GM12878 (cell line): Measurements from ENCODE around the gene CDX1. TPM values are rescaled to one million over a fixed set of nuclear protein-coding genes. Genes with fewer than 3 reads are reported as not detected.

ENCODE experiments used
- ATAC-seq: fragments of 200-7000 bp; cut with Tn5 transposase; 3 replicates; pipeline ENCODE4 v1.9.1; 2020; ENCODE audit warnings: mild to moderate bottlenecking, moderate library complexity
- BruUV-seq: library from RNA; stranded (reverse); fragments of 400-500 nt; replicated peaks from 2 replicates; lab custom pipeline; 2021; lab: Mats Ljungman, UMichigan
- CTCF ChIA-PET: fragments of 300-600 bp; sonication (Branson Sonifier 250); formaldehyde crosslinking; extraction: SDS; loops from one replicate; lab custom pipeline; 2021; ENCODE audit warnings: inconsistent platforms; lab: Yijun Ruan, JAX
- POLR2A ChIA-PET: fragments of 350-600 bp; formaldehyde crosslinking; extraction: SDS; loops from one replicate; lab custom pipeline; 2021; ENCODE audit warnings: inconsistent platforms; lab: Charles Lee
- RAD21 ChIA-PET: fragments of 300-600 bp; sonication (Branson Sonifier 250); formaldehyde crosslinking; loops from one replicate; lab custom pipeline; 2023; ENCODE audit warnings: antibody characterized with exemption; ENCODE audit not compliant: unreplicated experiment; lab: Charles Lee
- SMC1A ChIA-PET: fragments of 300-600 bp; sonication (Branson Sonifier 250); formaldehyde crosslinking; loops from one replicate; lab custom pipeline; 2023; ENCODE audit not compliant: unreplicated experiment, uncharacterized antibody; lab: Charles Lee
- DNase-seq: peaks from one replicate; pipeline ENCODE4 v3.0.0-alpha.2; 2011; ENCODE audit warnings: low read depth, low spot score
- FAIRE-seq: peaks from 3 replicates; lab custom pipeline; 2011; peaks lifted over from hg19 to GRCh38; lab: Jason Lieb, UNC
- H2AFZ ChIP-seq: 2 replicates; pipeline ENCODE4 v1.6.0; 2011; ENCODE audit warnings: low read depth, low read length, control low read depth; ENCODE audit not compliant: control insufficient read depth
- H3K27ac ChIP-seq: 2 replicates; pipeline ENCODE4 v1.5.1; 2011; ENCODE audit warnings: control low read depth; ENCODE audit not compliant: control insufficient read depth, insufficient read depth
- H3K27me3 ChIP-seq, 2 experiments: replicated peaks in 1 of 2; 2 replicates each; pipeline versions ENCODE4 v1.6.0 to v1.6.1; 2011; ENCODE audit warnings: low read length in 1 of 2; ENCODE audit not compliant: control insufficient read depth in 2 of 2, insufficient read depth in 2 of 2
- H3K36me3 ChIP-seq, 2 experiments: 2 replicates each; pipeline ENCODE4 v1.5.1; 2011; ENCODE audit warnings: low read length in 1 of 2; ENCODE audit not compliant: control insufficient read depth in 2 of 2, insufficient read depth in 2 of 2
- H3K4me1 ChIP-seq: 2 replicates; pipeline ENCODE4 v1.6.1; 2011; ENCODE audit warnings: mild to moderate bottlenecking, low read length, moderate library complexity, mixed read lengths; ENCODE audit not compliant: control insufficient read depth, insufficient read depth
- H3K4me2 ChIP-seq: 2 replicates; pipeline ENCODE4 v1.6.0; 2011; ENCODE audit warnings: control low read depth; ENCODE audit not compliant: control insufficient read depth, insufficient read depth
- H3K4me3 ChIP-seq: fragments of 200-600 bp; sonication (generic); 2 replicates; pipeline ENCODE4 v1.5.1; 2016
- H3K79me2 ChIP-seq: 2 replicates; pipeline ENCODE4 v1.6.0; 2011; ENCODE audit warnings: low read length; ENCODE audit not compliant: control insufficient read depth, insufficient read depth
- H3K9ac ChIP-seq: 2 replicates; pipeline ENCODE4 v1.8.0; 2011; ENCODE audit warnings: low read length, control low read depth, mixed read lengths; ENCODE audit not compliant: control insufficient read depth, insufficient read depth
- H3K9me3 ChIP-seq: replicated peaks from 3 replicates; pipeline ENCODE4 v1.5.1; 2011; ENCODE audit warnings: mild to moderate bottlenecking, low read length; ENCODE audit not compliant: control insufficient read depth, insufficient read depth
- H4K20me1 ChIP-seq: 2 replicates; pipeline ENCODE4 v1.6.0; 2011; ENCODE audit not compliant: control insufficient read depth, insufficient read depth
- BRCA1 ChIP-seq: IDR thresholded peaks from 2 replicates; pipeline ENCODE4 v1.6.1; 2011; ENCODE audit warnings: low read depth, low read length, improper control_type of control experiment
- CHD1 ChIP-seq: IDR thresholded peaks from 2 replicates; pipeline ENCODE4 v1.6.1; 2012; ENCODE audit warnings: low read depth, low read length, improper control_type of control experiment
- FOXK2 ChIP-seq: fragments of 450-650 bp; IDR thresholded peaks from 2 replicates; pipeline ENCODE4 v1.6.1; 2017; ENCODE audit warnings: mild to moderate bottlenecking, moderate library complexity
- IKZF2 ChIP-seq, 2 experiments: fragments of 450-650 bp; IDR thresholded peaks; 2 replicates each; pipeline ENCODE4 v1.6.1; 2017; ENCODE audit warnings: mild to moderate bottlenecking in 2 of 2, moderate library complexity in 2 of 2
- NBN ChIP-seq: fragments of 450-650 bp; IDR thresholded peaks from 2 replicates; pipeline ENCODE4 v1.6.1; 2016
- NR2C1 ChIP-seq: fragments of 450-650 bp; IDR thresholded peaks from 2 replicates; pipeline ENCODE4 v1.6.1; 2017; ENCODE audit warnings: antibody characterized with exemption, mild to moderate bottlenecking, moderate library complexity
- NRF1 ChIP-seq: conservative IDR thresholded peaks from 2 replicates; pipeline ENCODE4 v1.6.1; 2011; ENCODE audit warnings: mild to moderate bottlenecking, low read depth, low read length, improper control_type of control experiment
- RFX5 ChIP-seq: IDR thresholded peaks from 2 replicates; pipeline ENCODE4 v1.6.1; 2011; ENCODE audit warnings: low read depth, low read length, improper control_type of control experiment
- TAF1 ChIP-seq: IDR thresholded peaks from 2 replicates; pipeline ENCODE4 v1.6.1; 2011; ENCODE audit warnings: mild to moderate bottlenecking, low read depth, low read length, borderline replicate concordance
- ZNF24 ChIP-seq: fragments of 450-650 bp; IDR thresholded peaks from 2 replicates; pipeline ENCODE4 v1.6.1; 2017; ENCODE audit warnings: antibody characterized with exemption, mild to moderate bottlenecking
- ZNF384 ChIP-seq: IDR thresholded peaks from 2 replicates; pipeline ENCODE4 v1.6.1; 2012; ENCODE audit warnings: low read depth, mild to moderate bottlenecking, low read length, improper control_type of control experiment, borderline replicate concordance
- ZNF622 ChIP-seq: fragments of 450-650 bp; IDR thresholded peaks from 2 replicates; pipeline ENCODE4 v1.6.1; 2017; ENCODE audit warnings: mild to moderate bottlenecking, inconsistent platforms
- ZZZ3 ChIP-seq: IDR thresholded peaks from 2 replicates; pipeline ENCODE4 v1.6.1; 2011; ENCODE audit warnings: low read depth; ENCODE audit not compliant: control insufficient read depth, insufficient read length
- WGBS: methylation state at CpG from one replicate; pipeline ENCODE4 v1.1.6; 2016; ENCODE audit warnings: low lambda C conversion rate; ENCODE audit not compliant: insufficient replicate concordance, insufficient coverage; ENCODE audit errors: missing lambda C conversion rate; 5-methylcytosine and 5-hydroxymethylcytosine counted together
- in situ Hi-C: fragments of 300-500 bp; cut with MboI; formaldehyde crosslinking; loops from 9 replicates; pipeline ENCODE4 v1.14.3; 2018; ENCODE audit warnings: mixed read lengths
- intact Hi-C: fragments of 100-400 bp; cut with micrococcal nuclease; formaldehyde crosslinking; loops from one replicate; pipeline ENCODE4 v1.14.2; 2022; ENCODE audit not compliant: unreplicated experiment
- polyA plus RNA-seq, 11 experiments: library from polyadenylated mRNA; depleted of rRNA in 4 of 11; unstranded in 6 of 11; stranded (reverse) in 5 of 11; fragments of >200 nt; fragmentation: Nextera tagmentation in 4 of 11; fragmentation: Illumina TruSeq in 1 of 11; extraction: Ambion mirVana in 4 of 11; extraction: Trizol in 1 of 11; gene quantifications; 1 replicate in 1 of 11; 2 replicates in 10 of 11; pipeline versions ENCODE4 v1.2.1 to v1.2.3, GENCODE V29; 2011 to 2016; ENCODE audit warnings: inconsistent platforms in 2 of 11, missing spikeins in 2 of 11, low read depth in 1 of 11
- total RNA-seq, 4 experiments: library from RNA; depleted of rRNA in 3 of 4; stranded (reverse); fragments of >200 nt in 3 of 4; fragmentation: Illumina TruSeq in 1 of 4; extraction: Trizol in 1 of 4; gene quantifications; 2 replicates each; pipeline versions ENCODE4 v1.2.1 to v1.2.3, GENCODE V29; 2013 to 2021
- TF ChIP-seq, protein P1 (sequence below): fragments of 450-650 bp; IDR thresholded peaks from 2 replicates; pipeline ENCODE4 v1.6.1; 2014; ENCODE audit warnings: mild to moderate bottlenecking
- TF ChIP-seq, protein P2 (sequence below): IDR thresholded peaks from 2 replicates; pipeline ENCODE4 v1.6.1; 2012; ENCODE audit warnings: mild to moderate bottlenecking, low read depth, low read length

The CDX1 gene
- total and polyA plus RNA-seq, 10 of the 15 experiments (the other 5 are each of a cell fraction or from before 2014, with no cell fraction given) = not detected

DNA sequence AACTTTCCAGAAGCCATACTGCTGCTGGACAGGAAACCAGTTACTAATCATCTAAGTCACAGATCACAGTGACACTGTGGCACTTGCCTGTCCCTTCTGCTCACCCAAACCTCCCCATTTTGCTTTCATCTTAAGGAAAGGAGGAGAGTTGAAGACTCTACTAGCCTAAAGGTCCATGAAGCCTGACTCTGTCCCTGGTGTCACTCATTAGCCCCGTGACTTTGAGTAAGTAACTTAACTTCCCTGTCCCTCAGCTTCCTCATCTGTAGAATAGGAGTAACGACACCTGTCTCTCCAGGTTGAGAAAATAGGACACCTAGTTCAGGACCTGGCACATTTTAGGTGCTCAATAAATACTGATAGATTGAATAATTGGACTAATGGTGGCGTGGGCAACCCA is 22.7 kb downstream of the CDX1 start:
- Histone ChIP-seq H3K36me3 (no peaks in the 10 kb centered on the region), H3K79me2 (no peaks in the 10 kb centered on the region), H2AFZ (no peak overlapping the region), H3K9me3 (no peaks in the 10 kb centered on the region), H3K27me3 (peaks cover 0 to 5% of the 10 kb centered on the region in 2 experiments; a peak in 3 of 4 replicates), H3K4me1 (no peaks in the 10 kb centered on the region), H3K4me3 (no peak overlapping the region), H3K27ac (no peak overlapping the region), H3K4me2 (no peak overlapping the region), H4K20me1 (no peaks in the 10 kb centered on the region), H3K9ac (no peak overlapping the region)
- intact Hi-C loops (no loop called here), in situ Hi-C loops (no loop called here)
- WGBS = 7% methylated on average over 3 of the region's 3 CpGs
- ChIA-PET CTCF (no interaction called here), POLR2A (no interaction called here), RAD21 (no interaction called here), SMC1A (no interaction called here)
- no TSS peak for BruUV-seq
- DNase-seq = no peak
- no peak for ATAC-seq
- FAIRE-seq = no peak
- TF ChIP-seq ZZZ3 = no peak
- no peak for TF ChIP-seq NRF1
- no peak for TF ChIP-seq NBN
- no peak for TF ChIP-seq BRCA1
- TF ChIP-seq RFX5 = no peak
- no peak for TF ChIP-seq ZNF622

DNA sequence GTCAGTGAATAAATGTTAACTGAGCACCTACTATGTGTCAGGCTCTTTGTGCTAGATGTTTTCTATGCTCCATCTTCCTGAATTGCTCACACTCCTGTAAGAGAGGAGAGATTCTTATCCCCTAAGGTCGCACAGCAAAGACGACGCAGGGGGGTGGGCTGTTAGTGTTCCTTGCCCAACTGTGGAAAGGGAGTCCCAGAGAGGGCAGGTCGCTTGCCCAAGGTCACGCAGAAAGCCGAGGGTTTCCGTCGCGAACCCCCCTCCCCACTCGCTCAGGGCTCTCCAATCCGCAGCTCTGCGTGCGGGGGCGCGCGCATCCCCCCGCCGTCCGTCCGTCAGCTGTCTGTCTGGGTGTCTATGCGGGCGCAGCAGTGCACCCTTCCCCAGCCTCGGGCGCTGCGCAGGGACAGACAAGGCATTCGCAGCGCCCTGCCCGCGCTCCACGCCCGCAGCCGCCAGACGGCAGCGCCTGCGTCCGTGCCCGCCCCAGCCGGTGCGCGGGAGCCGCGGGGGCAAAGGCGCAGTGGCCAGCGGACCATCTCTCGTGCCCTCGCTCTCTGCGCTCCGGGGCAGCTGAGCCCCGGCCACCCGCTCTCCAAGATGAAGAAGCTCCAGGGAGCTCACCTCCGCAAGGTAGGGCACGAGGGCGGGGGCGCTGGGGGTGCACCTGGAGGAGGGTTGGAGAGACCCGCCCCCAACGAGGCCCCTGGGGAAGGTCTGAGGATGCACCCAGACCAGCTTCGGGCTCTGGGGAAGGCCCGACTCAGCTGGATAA is 23.3 kb downstream of the CDX1 start, which contains the start of gene SLC6A7:
Gene SLC6A7, plus strand, starts transcription at position 335 of the 775 bp plus-strand sequence. Its CDS starts 266 bp downstream, at position 601.
- Histone ChIP-seq H2AFZ (no peak within 1 kb of the TSS), H3K4me2 (no peak within 1 kb of the TSS), H3K27ac (no peak within 1 kb of the TSS), H3K36me3 (no peaks in the 10 kb centered on the region), H3K9ac (no peak within 1 kb of the TSS), H3K4me1 (no peaks in the 10 kb centered on the region), H4K20me1 (no peaks in the 10 kb centered on the region), H3K79me2 (no peaks in the 10 kb centered on the region), H3K27me3 (peaks cover 0 to 5% of the 10 kb centered on the region in 2 experiments; a peak in 3 of 4 replicates), H3K9me3 (no peaks in the 10 kb centered on the region), H3K4me3 (no peak within 1 kb of the TSS)
- CTCF ChIA-PET = no interaction called here
- SMC1A ChIA-PET = interaction anchor here (0.7 kb wide), 1 partner anchor 11 kb away, joined by 3 read pairs; no protein-coding TSS in a partner anchor
- ATAC-seq = no peak
- BruUV-seq = no TSS peak
- intact Hi-C loops = no loop called here
- RAD21 ChIA-PET = no interaction called here
- no peak for DNase-seq
- in situ Hi-C loops = no loop called here
- POLR2A ChIA-PET = no interaction called here
- 33% methylated on average over 54 of the region's 58 CpGs for WGBS
- no peak for FAIRE-seq
- TF ChIP-seq IKZF2 (IDR thresholded peaks at IDR 0.05) (no peak), NR2C1 (no peak), CHD1 (no peak), ZNF384 (no peak), ZNF24 (no peak), FOXK2 (no peak), TAF1 (no peak)
- TF ChIP-seq, protein P1, sequence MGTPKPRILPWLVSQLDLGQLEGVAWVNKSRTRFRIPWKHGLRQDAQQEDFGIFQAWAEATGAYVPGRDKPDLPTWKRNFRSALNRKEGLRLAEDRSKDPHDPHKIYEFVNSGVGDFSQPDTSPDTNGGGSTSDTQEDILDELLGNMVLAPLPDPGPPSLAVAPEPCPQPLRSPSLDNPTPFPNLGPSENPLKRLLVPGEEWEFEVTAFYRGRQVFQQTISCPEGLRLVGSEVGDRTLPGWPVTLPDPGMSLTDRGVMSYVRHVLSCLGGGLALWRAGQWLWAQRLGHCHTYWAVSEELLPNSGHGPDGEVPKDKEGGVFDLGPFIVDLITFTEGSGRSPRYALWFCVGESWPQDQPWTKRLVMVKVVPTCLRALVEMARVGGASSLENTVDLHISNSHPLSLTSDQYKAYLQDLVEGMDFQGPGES = no peak
- TF ChIP-seq, protein P2, sequence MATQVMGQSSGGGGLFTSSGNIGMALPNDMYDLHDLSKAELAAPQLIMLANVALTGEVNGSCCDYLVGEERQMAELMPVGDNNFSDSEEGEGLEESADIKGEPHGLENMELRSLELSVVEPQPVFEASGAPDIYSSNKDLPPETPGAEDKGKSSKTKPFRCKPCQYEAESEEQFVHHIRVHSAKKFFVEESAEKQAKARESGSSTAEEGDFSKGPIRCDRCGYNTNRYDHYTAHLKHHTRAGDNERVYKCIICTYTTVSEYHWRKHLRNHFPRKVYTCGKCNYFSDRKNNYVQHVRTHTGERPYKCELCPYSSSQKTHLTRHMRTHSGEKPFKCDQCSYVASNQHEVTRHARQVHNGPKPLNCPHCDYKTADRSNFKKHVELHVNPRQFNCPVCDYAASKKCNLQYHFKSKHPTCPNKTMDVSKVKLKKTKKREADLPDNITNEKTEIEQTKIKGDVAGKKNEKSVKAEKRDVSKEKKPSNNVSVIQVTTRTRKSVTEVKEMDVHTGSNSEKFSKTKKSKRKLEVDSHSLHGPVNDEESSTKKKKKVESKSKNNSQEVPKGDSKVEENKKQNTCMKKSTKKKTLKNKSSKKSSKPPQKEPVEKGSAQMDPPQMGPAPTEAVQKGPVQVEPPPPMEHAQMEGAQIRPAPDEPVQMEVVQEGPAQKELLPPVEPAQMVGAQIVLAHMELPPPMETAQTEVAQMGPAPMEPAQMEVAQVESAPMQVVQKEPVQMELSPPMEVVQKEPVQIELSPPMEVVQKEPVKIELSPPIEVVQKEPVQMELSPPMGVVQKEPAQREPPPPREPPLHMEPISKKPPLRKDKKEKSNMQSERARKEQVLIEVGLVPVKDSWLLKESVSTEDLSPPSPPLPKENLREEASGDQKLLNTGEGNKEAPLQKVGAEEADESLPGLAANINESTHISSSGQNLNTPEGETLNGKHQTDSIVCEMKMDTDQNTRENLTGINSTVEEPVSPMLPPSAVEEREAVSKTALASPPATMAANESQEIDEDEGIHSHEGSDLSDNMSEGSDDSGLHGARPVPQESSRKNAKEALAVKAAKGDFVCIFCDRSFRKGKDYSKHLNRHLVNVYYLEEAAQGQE = no peak
